GM18870 (cell line): ENCODE measurements around the gene NEDD4L.

ENCODE experiments used
- ATAC-seq: cut with Tn5 transposase; IDR thresholded peaks from one replicate; pipeline ENCODE4 v1.9.1; 2021; ENCODE audit warnings: moderate library complexity; ENCODE audit not compliant: unreplicated experiment

Gene NEDD4L

DNA sequence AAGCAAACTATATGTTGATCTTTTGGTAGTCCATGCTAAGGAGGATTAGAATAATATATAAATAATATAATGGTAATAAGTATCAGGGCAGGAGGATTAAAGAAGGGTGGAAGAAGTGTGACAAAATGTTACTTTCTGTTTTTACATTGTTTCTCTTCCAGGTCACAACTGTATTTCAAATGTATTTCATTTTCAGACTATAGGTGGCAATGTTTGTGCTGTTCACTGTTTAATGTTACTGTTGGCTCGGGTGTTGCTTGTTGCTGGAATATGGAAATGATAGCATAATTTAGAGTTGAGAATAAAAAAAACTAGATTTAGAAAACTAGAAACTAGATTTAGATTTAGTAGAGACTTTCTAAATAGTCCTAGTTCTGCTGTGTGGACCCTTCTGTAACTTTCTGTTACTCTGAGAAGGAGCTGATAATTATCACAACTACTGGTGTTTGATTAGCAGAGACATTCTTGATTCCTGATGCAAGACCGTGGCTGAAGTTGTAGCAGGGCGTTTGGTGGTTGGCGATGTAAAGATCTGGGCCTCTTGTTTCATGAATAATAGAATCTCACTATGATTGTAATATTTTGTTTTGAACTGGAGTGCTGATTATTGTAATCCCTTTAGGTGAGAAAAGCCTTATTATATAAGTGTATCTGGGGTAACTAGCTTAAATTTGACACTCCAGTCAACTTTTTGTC lies 7.9 kb downstream of the NEDD4L start:
- no peak for ATAC-seq

- ATAC-seq, result no peak
Observed at GRCh38 chr18:58052960-58053359, 8.9 kb downstream of the NEDD4L start.

DNA sequence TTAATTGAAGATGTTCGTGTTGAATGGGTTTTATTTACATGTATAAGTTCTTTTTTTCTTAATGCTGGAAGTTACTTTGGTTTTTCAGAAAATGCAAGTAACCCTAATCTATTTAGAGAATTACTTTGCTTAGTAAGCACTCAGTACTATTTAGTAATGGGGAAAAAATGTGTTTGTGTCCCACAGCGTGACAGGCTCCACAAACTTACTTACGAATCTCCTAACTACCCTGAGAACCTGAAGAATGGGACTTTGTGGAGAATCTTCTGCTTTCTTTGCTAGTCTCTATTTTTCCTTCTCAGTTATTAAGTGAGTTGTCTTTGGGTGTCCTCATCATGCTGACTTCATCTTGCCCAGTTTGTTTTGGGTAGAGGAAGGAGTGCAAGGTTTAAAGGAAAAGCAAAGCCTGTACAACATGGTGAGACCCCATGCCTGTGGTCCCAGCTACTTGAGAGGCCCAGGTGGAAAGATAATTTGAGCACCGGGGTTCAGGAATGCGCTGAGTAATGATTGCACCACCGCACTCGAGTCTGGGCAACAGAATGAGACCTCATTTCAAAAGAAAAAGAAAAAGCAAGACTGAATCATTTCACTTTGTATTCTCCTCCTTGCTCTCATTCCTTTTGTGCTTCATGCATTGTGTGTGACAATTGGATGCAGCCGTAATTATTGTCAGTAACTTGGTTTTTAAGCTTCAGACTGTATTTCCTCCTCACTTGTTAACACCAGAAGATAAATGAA lies 10.2 kb downstream of the NEDD4L start:
- ATAC-seq, result no peak

DNA sequence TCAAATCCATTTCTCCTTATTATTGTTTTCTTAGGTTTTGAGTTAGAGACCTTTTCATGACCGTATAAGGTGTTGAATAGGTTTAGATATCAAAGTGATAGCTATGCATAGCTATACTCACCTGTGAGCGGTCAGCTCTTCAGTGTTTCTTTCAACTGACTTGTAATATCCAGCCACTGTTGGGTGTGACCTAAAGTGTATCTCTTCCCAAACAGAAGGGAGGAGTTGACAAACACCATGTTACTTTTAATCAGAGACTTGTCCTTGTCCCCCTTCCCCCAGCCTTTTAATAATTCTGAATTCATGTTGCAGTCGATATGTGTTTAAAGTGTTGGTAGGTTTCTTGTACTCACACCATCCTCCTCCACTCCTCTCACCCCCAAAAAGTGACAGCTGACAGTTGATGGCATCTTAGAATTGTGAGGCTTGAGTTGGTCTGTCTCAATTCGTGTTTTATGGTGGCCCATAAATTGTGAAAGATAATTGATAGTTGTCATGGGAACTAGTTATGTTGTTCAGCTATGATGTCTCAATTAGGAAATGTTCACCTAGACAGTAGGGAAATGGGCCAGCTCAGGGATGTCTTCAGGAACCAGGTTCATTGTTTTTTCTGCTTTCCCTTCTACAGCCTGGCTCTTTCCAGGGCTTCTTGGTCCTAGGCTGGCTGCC lies 12.0 kb downstream of the NEDD4L start:
- ATAC-seq, result no peak

- ATAC-seq, result no peak
Observed at GRCh38 chr18:58056852-58057251, 12.8 kb downstream of the NEDD4L start.

DNA sequence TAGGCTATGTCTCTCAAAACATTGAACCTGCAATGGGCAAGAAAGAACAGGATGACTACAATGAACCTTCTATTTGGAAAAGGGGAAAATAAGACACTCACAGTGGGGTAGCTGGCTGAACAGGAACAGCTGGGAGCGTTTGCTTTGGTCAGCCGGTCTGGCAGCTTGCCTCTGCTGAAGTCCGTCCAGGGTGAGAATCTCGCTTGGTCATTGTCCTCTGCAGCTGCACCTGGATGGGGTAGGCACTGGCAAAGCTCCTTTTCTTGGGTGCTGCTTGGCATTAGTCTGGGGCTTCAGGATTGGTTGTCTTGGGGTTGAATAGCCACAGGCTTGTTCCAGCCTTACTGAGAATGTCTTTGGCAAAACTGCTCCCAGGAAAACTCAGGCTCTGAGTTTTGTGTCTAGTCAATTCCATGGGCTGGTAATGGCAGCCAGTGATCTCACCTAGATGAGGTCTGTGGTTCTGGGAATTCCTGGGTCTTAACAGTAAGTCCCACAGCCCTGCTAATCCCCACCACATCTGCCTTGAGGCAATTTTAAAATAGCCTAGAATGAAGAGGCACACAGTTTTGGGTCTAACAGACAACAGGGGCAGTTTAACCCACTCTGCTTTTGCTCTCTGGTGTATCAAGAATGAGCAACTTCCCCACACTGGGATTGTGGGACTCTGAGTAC lies 13.4 kb downstream of the NEDD4L start:
- no peak for ATAC-seq

DNA sequence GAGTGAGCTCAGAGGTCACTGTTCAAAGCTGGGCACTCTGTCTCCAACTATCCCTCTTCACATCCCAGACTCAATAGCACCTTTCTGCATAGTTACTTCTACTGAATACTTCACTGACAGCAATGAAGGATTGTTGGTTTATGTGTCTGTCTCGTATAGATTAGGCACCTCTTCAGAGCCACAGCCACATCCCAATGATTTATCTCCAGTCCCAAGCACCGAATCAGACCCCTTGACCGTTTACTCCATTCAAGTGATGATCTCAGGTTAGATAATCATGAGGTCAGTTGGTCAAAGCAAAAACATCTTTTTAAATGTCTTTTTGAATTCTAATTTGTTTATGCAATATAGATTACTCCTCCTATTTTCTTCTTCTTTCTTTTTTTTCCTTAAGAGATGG lies 14.7 kb downstream of the NEDD4L start:
- ATAC-seq, result no peak

- no peak for ATAC-seq
Observed at GRCh38 chr18:58060254-58060653, 16.2 kb downstream of the NEDD4L start.

- no peak for ATAC-seq
Observed at GRCh38 chr18:58061349-58061748, 17.3 kb downstream of the NEDD4L start.

DNA sequence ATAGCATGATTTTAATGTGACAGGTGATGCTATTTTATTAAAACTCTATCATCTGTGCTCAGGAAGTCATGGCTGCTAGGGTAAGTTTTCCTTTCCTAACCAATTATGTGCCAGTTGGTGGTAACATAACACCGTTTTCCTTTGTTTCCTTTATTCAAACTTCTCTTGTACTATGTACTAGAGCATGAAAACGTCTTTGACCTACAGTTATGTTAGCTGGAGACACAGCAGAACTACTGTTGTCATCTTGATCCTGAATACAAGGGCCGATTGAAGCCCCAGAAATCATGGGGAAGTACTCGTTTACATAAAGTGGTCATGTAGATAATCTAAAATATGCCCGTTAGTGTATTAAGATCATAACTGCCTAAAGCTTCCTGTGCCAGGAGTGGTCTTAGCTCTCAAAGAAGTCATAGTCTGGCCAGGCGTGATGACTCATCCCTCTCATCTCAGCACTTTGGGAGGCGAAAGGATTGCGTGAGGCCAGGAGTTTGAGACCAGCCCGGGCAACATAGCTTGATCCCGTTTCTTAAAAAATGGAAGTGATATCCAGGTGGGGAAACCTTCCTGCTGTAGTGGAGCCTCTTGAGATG lies 20.5 kb downstream of the NEDD4L start:
- ATAC-seq, result no peak

DNA sequence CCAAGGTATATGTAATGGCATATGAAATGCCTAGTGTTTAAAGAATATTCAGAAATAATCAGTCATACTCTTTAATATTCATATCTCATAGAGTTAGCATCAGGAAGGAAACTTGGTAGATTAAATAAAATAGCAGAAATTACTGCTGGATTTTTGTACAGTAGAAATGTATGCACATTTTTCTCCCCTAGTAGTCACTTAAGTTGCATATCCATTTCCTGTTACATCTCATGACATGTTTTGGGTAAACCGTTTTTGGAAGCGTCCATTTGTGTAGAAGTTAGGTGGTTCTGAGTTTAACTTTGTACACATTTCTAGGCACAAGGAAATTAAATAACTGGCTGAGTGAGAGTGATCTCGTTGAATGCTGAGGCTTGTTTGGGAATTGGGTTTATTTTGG lies 21.9 kb downstream of the NEDD4L start:
- ATAC-seq, result no peak

GRCh38 chr18:58067601-58068000 lies 23.6 kb downstream of the NEDD4L start:
- no peak for ATAC-seq

DNA sequence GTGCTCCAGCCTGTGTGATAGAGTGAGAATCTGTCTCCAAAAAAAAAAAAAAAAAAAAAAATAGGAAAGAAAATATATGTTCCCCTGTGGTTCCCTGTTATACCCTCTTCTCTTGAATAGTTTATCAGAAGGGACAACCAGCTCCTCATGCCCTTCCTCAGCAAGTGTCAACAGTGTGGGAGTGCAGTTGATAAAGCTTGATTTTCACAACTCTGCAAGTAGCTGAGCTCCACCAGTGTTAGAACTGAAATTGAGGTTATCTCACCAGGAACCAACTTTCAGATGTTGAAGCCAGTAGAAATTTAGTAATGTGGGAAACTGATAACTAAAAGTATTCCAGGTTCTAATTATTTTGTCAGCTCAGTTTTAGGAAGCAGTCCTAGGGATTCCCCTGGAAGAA lies 25.1 kb downstream of the NEDD4L start:
- ATAC-seq, result no peak

- no peak for ATAC-seq
Observed at GRCh38 chr18:58069721-58070292, 25.8 kb downstream of the NEDD4L start.

DNA sequence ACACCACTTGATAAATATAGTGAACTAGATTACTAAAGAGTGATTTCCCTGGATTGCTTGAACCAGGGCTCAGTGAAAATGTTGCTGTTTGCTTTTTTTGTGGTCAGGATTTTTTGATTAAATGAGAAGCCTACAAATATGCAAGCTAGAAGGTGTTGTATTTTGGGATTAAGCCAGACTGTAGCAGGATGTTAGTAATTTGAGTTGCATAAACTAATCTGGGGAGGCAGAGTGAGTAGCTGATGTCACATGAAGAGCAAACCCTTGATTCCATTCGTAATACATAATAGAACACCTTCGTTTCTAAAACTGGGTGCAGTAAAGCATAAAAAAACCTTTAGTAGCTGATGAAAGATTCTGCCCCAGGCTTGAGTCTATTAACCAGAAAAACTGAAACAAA lies 32.0 kb downstream of the NEDD4L start:
- ATAC-seq, result no peak

DNA sequence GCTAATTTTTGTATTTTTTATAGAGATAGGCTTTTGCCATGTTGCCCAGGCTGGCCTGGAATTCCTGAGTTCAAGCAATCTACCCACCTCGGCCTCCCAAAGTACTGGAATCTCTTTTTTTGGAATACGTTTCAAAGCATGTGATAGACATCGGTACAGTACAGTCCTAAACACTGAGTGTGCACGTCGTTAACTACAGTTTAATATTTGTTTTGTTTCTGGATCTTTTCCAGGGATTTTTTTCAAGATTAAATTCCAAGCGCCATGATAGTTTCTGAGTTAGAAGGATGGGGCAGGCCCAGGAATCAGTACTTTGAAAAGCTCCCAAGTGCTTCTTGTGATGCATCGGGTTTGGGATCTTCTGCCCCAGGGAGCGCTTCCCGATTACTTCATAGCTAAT lies 33.3 kb downstream of the NEDD4L start:
- no peak for ATAC-seq

DNA sequence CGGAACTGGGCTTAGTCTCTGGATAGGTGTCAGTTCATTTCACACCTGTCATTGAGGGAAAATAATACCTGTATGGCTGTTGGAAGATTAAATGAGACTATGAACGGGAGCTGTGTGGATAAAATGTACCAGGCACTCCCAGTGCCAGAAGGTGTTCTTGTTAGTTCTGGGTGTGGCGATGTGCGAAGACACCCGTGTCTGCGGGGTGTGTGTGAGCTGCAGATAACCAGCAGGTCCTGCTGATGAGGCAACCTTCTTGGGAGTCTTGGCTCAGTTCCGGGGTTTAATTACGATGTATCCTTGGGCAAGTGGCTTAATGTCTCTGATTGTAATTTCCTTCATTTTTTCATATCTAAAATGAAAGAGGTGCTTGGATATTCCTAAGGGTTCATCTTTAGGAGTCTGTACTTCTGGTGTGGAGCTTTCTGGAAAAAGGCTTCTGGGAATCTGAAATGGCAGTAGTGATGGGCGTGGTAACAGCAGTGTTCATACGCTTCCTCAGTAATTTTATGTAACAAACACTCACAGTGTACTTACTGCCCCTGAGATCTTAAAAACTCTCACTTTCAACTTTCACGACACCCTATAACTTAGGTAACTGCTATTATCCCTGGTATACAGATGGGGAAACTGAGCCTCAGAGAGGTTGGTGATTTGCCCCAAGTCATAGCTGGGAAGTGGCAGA lies 35.0 kb downstream of the NEDD4L start:
- no peak for ATAC-seq

- no peak for ATAC-seq
Observed at GRCh38 chr18:58080451-58080850, 36.4 kb downstream of the NEDD4L start.

GRCh38 chr18:58087928-58088690 lies 44.1 kb downstream of the NEDD4L start:
- no peak for ATAC-seq

GRCh38 chr18:58088691-58089065 lies 44.7 kb downstream of the NEDD4L start:
- no peak for ATAC-seq
